NCI-H187 (cell line): ENCODE data around the gene FYB2.
A peak's percentile ranks its signal among the peaks of the same experiment; 100 is the strongest.

Experiments used
- DNase-seq, 2 experiments: peaks; one replicate each; lab custom pipeline; 2025; lab: John Stamatoyannopoulos, UW

Gene FYB2

DNA sequence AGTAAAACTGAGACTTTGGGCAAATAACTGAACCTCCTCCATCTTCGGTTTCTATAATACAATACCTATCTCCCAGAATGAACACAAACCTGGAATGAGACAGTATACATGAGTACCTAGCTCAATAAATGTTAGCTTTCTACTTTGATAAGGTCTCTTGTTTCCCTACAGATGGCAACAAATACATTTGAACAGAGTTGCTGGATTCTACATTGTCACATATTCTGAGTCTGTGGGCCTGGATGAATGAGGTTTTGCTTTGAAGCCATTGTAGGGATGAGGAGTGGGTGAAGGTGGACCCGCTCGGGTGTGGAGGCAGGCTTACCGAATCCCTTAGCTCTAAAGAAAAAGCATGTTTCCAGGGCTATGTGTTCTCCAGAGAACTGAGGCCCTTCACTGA is 13.9 kb upstream of the FYB2 start:
- no peak for DNase-seq

- DNase-seq, result peak; percentile 49 to 52
Observed at GRCh38 chr1:56831871-56832693, 12.9 kb upstream of the FYB2 start.

- no peak for DNase-seq
Observed at GRCh38 chr1:56830052-56830451, 10.8 kb upstream of the FYB2 start.

DNA sequence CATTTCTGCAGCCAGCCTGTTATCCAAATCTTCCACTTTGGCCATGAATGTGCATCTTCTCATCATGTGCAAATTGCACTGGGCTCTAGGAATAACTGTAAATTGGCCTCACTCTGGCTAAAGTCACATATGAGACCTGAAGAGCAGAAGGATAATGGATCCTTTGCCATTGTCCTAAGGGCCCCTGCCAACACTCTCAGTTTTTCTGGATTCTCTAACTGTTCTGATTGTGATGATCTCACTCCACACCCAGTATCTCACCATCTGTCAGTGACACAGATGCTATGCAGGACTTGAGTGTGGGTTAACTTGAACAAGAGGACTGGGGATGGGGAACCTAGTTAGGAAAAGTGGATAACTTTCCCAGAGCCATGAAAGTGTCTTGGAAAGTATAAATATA is 8.5 kb upstream of the FYB2 start:
- DNase-seq, result no peak

DNA sequence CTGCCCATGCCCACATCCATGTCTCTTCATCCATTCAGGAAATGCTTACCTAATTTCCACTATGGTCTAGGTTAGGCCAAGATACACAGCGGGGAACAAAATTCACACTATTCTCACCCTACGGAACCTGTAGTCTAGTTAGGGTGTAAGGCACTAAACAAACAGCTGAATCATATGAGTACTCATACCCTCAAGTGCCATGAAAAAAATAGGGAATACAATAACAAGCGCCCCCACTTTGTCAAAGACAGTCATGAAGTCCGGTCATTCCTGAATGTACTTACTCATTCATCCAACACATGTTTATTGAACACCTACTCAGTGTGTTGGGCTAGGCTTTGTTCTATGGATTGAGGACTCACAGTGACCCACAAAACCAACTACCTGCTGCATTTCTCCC is 6.2 kb upstream of the FYB2 start:
- no peak for DNase-seq

DNA sequence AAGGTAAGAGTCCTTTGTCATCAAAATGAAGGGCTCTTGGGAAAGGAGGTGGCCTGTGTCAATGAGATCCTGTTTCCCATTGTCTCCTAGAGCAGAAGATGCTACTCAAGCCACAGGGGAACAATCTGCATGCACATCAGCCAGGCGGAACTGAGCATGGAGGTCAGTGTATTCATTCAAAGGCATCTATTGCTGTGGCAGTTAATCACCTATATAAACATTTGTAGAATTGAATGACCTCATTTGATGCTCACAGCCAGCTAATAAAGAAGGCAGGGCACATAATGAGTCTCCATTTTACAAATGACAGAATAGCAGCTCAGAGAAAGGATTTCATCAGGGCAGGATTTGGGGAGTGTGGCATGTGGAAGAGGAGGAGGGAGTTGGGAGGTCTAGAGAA is 5.7 kb upstream of the FYB2 start:
- peak; percentile 55 to 78 for DNase-seq

DNA sequence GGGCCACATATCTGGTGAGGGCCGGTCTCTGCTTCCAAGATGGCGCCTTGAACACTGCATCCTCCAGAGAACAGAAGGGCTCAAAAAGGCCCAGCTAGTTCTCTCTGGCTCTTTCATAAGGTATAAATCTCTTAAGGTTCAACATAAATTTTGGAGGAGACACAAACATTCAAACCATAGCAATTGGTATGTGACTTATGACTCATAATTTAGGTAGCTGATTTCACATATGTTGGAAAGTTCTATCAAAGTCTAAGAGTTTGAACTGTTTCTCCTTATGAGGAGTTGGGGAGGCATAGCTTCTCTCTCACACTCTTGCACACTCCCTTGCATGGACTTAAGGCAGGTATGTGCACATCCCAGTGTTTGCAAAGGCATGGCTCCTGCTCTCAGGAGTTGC is 5.1 kb upstream of the FYB2 start:
- no peak for DNase-seq

- DNase-seq, result no peak
Observed at GRCh38 chr1:56821462-56821797, 2.2 kb upstream of the FYB2 start.

GRCh38 chr1:56820755-56821461 is 1.7 kb upstream of the FYB2 start:
- peak; percentile 29 to 45 for DNase-seq

DNA sequence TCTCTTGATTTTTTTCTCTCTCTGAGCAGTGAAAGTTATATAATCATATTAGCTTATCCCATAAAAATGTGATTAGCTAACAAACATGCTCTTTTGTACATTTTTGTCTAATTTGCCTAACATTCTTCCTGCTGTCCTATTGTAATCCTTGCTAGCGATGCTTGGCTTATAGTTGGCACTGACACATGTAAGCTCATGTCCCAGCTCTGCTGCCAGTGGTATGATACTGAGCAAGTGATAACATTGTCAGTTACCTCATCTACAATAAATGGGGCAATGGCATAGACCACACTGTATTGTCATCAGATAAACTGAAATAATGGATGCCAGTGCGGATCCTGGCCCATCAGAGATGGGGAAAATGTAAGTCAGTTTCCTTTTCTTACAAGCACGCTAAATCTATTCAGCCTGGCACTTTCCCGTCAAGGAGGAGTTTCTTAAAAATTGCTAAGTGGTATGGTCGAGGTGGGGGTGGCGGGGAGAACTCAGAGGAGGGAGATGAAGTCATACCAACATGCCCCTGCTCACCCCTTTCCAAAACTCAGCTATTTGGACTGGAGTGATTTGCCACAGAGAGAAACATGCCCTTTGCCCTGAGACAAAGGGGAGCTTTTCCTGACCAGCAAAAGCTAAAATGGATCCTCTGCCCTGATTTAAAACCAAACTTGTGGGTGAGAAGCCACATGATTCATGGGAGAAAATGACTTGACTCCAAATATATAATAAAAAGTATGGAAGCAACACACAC is 1.3 kb downstream of the FYB2 start:
- no peak for DNase-seq

GRCh38 chr1:56816909-56817308 is 2.3 kb downstream of the FYB2 start:
- no peak for DNase-seq

GRCh38 chr1:56816264-56816663 is 2.9 kb downstream of the FYB2 start:
- DNase-seq, result no peak

DNA sequence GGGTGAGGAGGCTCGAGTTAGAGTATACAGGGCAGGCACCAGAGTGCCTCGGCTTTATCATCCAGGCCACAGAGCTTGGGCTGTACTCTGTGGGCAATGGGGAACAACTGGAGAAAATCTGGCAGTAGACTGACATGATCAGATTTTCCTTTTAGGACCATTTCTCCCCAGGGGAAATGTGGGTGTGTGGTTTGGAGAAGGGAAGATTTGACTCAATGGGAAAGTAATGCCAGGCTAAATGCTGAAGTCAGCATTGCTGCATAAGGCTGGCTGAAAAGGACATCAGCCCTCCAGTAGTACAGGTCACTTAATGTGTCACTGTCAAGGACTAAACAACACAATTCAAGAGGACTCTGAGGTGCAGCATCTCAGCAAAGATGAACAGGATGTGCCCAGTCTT is 5.0 kb downstream of the FYB2 start:
- DNase-seq, result no peak

GRCh38 chr1:56811331-56811730 is 7.9 kb downstream of the FYB2 start:
- DNase-seq, result no peak

DNA sequence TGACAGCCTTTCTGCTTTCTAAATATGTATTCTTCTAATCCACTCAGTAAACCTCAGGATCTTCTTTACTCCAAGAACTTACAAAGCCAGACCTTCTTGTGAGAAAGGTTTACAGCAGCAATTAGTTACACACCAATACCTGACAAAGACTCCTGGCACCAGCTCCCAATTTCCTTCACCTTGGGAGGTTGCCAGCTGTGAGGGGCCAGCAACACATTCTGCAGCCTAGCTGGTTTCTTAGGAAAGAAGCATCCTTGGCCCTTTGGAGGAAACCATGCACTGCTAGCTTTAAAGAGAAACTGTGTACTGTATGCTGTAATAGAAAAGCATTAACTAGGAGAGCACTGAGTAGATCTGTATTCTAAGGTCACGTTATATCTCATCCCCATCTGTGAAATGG is 10.8 kb downstream of the FYB2 start:
- no peak for DNase-seq

- no peak for DNase-seq
Observed at GRCh38 chr1:56806804-56807203, 12.4 kb downstream of the FYB2 start.

DNA sequence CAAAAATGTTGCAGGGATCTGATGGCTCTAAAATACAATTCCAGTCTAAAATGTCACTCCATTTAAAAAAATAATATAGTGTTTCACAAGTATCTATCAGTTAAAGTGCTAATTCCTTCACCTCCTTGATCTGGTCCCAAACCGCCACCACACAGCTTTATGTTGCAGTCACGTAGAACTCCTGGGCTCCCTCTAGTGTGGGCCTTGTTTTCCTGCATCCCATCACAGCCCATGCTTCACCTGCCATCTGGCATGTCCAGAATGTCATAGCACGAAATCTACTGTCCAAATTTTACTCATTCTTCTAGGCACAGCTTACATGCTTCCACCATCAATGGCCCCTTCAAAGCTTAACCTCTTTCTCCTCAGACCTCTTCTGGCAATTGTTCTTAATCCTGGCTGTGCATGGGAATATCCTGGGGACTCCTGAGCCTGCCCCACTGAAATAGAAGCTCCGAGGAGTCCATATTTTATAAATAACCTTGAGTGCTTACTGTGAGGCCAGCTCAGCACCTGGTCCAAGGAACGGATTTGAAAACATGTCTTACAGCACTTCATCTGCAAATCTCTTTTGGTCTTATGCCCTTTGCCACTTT is 15.5 kb downstream of the FYB2 start:
- DNase-seq, result no peak

DNA sequence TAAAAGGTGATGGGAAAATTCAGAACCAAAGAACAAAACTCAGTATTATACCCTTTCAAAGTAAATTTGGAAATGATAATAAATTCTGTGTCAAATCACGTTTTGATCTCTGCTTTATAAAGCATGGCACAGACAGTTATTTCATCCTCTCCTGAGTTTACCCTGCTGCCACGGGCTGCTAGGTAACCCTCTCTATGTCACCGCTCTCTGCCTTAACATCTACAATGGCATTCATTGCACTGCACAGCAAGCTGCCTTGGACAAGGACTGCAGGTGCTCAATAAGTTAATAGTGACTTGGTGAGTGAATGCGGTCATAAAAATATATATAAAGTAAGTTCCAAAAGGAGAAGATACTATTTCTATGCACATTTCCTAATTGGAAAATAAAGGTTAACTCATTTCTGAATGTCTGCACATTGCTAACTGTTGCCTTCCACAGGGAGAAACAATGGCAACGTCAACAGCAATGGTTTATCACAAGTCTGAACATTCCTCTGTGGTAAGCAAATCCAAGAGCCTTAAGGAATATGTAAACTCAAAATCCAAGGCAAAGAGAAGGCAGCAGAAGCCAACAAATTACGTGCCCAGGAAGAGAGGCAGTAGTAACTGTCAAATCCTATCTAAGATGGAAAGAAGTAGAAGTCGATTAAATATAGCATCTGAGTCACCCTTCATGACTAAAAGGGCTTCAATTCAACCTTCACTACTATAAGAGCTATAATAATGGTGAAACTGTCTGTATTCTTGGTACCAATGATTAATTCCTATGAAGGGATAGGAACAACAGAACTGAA is 19.4 kb downstream of the FYB2 start:
- no peak for DNase-seq

DNA sequence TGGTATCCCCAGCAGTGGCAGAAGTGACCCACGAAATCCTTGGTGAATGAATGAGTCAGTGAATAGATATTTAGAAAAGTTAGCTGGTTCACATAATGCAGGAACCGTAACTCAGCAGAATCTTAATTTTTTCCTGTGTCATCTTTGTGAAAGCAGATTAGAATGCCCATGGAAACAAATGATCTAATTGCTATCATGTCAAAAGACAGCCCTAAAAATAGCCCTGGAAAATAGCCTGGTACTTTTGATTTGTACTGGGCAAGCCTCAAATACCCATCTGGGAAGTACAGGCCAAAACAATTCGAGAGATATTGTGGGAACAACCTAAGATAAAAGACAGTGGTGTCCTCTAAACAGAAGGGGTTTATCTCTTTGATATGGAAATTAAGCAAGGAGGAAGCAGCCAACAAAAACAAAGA is 21.1 kb downstream of the FYB2 start:
- DNase-seq, result no peak

DNA sequence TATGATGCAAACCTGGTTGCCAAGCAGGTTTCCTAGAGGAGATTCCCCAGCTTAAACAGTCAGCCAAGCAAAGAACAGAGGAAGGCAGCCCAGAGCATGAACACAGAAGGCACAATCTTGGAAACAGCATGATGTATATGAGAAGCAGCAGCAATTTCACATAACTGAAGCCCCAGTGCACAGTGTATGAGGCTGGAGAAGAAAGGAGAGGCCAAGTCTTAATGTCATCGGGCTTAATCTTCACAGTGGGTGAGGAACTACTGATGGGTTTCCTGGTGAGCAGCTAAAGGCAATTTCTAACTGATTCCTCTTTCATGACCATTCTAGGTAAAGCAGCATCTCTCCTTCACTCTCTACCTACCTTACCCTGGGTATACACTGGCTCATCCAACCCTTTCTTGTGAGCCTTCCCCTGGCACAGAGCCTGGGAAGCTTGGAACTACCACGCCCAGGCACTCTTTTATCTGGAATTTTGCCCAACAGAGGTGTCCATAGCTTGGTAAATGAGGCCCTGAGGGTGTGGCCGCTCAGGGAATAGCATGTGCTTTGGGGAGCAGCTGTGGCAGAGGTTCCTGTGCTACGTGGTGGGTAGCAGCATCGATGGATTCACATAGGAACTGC is 22.0 kb downstream of the FYB2 start:
- no peak for DNase-seq

GRCh38 chr1:56795870-56796269 is 23.3 kb downstream of the FYB2 start:
- DNase-seq, result no peak
